HG03139 (cell line): ENCODE results near the gene TESK2.

ENCODE experiments used
- ATAC-seq: cut with Tn5 transposase; IDR thresholded peaks from one replicate; pipeline ENCODE4 v1.9.1; 2021; ENCODE audit not compliant: unreplicated experiment

Gene TESK2

GRCh38 chr1:45340816-45341466 lies 150.0 kb downstream of the TESK2 start:
- ATAC-seq, result no peak

- peak; percentile 79 for ATAC-seq
Measured at GRCh38 chr1:45339789-45340558, 151.0 kb downstream of the TESK2 start, which contains the start of the genes MUTYH and TOE1. MUTYH (minus strand) TSS chr1:45340440; CDS start chr1:45334505, 5,935 bp downstream. TOE1 (plus strand) TSS chr1:45340170; CDS start chr1:45340253, 83 bp downstream.

- no peak for ATAC-seq
Measured at GRCh38 chr1:45337630-45338325, 153.2 kb downstream of the TESK2 start.

- ATAC-seq, result no peak
Measured at GRCh38 chr1:45335855-45336324, 155.1 kb downstream of the TESK2 start.

- no peak for ATAC-seq
Measured at GRCh38 chr1:45334308-45335245, 156.4 kb downstream of the TESK2 start.

GRCh38 chr1:45332346-45332720 lies 158.6 kb downstream of the TESK2 start:
- no peak for ATAC-seq

- ATAC-seq, result no peak
Measured at GRCh38 chr1:45331436-45332345, 159.3 kb downstream of the TESK2 start.

- ATAC-seq, result no peak
Measured at GRCh38 chr1:45329445-45329844, 161.5 kb downstream of the TESK2 start.

- ATAC-seq, result no peak
Measured at GRCh38 chr1:45328680-45329079, 162.3 kb downstream of the TESK2 start.

GRCh38 chr1:45327644-45328515 lies 163.1 kb downstream of the TESK2 start:
- ATAC-seq, result no peak

GRCh38 chr1:45326627-45327623 lies 164.0 kb downstream of the TESK2 start, which contains the start of gene HPDL:
HPDL (plus strand) TSS chr1:45326895; CDS start chr1:45327149, 254 bp downstream.
- peak; percentile 51 for ATAC-seq

- ATAC-seq, result no peak
Measured at GRCh38 chr1:45325851-45326506, 165.0 kb downstream of the TESK2 start.

GRCh38 chr1:45322486-45323040 lies 168.4 kb downstream of the TESK2 start:
- no peak for ATAC-seq

- ATAC-seq, result no peak
Measured at GRCh38 chr1:45321444-45321843, 169.5 kb downstream of the TESK2 start.

- no peak for ATAC-seq
Measured at GRCh38 chr1:45319761-45320160, 171.2 kb downstream of the TESK2 start.

- ATAC-seq, result no peak
Measured at GRCh38 chr1:45317166-45317565, 173.8 kb downstream of the TESK2 start.
